ENCODE measurements around the gene APLNR.

DNA sequence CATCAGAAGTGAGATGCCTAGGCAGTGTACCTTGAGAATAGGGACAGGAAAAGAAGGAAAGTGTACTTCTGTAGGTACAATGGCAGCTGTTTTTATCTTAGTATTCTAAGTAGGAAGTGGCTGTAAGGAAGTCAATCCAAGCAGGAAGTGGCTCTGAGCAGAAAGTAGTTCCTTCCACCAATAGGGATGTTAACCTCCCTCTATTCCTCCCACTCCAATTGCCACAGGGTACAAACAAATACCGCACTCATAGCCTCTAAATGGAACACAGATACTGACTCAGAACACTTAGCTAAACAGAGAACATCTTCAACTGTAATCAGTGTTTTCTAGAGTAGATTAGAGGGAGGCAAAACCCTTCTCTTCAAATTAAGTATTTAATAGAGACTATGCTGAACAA lies 44.7 kb downstream of the APLNR start:
- TF ChIP-seq, protein P1, sequence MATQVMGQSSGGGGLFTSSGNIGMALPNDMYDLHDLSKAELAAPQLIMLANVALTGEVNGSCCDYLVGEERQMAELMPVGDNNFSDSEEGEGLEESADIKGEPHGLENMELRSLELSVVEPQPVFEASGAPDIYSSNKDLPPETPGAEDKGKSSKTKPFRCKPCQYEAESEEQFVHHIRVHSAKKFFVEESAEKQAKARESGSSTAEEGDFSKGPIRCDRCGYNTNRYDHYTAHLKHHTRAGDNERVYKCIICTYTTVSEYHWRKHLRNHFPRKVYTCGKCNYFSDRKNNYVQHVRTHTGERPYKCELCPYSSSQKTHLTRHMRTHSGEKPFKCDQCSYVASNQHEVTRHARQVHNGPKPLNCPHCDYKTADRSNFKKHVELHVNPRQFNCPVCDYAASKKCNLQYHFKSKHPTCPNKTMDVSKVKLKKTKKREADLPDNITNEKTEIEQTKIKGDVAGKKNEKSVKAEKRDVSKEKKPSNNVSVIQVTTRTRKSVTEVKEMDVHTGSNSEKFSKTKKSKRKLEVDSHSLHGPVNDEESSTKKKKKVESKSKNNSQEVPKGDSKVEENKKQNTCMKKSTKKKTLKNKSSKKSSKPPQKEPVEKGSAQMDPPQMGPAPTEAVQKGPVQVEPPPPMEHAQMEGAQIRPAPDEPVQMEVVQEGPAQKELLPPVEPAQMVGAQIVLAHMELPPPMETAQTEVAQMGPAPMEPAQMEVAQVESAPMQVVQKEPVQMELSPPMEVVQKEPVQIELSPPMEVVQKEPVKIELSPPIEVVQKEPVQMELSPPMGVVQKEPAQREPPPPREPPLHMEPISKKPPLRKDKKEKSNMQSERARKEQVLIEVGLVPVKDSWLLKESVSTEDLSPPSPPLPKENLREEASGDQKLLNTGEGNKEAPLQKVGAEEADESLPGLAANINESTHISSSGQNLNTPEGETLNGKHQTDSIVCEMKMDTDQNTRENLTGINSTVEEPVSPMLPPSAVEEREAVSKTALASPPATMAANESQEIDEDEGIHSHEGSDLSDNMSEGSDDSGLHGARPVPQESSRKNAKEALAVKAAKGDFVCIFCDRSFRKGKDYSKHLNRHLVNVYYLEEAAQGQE (IDR thresholded peaks at IDR 0.05; ENCODE audit: low read depth), result no peak
- no peak for TF ChIP-seq TAF1 (IDR thresholded peaks at IDR 0.05; ENCODE audit: low read depth)
- TF ChIP-seq EP300 (IDR thresholded peaks at IDR 0.05; ENCODE audit: borderline replicate concordance), result no peak

Measured in Ishikawa (cell line).